NCI-H460 (cell line): ENCODE measurements around the gene BTNL8. TPM values are rescaled to one million over a fixed set of nuclear protein-coding genes. Genes with fewer than 3 reads are reported as not detected.
"Not testable (repeated sequence)": the region's sequence is repeated elsewhere in the genome, so short reads cannot be mapped to it uniquely, and the experiment has no call there.

ENCODE experiments used
- DNase-seq: peaks from one replicate; pipeline ENCODE4 v3.0.0-alpha.2; 2016; ENCODE audit warnings: low read depth; ENCODE audit errors: extremely low read depth
- total RNA-seq: library from RNA; depleted of rRNA; stranded (reverse); fragments of >200 nt; shearing (Covaris generic); gene quantifications from 2 replicates; pipeline ENCODE4 v1.2.3, GENCODE V29; 2014

BTNL8 gene
- total RNA-seq, 1 experiment from 2014 or later = not detected

DNA sequence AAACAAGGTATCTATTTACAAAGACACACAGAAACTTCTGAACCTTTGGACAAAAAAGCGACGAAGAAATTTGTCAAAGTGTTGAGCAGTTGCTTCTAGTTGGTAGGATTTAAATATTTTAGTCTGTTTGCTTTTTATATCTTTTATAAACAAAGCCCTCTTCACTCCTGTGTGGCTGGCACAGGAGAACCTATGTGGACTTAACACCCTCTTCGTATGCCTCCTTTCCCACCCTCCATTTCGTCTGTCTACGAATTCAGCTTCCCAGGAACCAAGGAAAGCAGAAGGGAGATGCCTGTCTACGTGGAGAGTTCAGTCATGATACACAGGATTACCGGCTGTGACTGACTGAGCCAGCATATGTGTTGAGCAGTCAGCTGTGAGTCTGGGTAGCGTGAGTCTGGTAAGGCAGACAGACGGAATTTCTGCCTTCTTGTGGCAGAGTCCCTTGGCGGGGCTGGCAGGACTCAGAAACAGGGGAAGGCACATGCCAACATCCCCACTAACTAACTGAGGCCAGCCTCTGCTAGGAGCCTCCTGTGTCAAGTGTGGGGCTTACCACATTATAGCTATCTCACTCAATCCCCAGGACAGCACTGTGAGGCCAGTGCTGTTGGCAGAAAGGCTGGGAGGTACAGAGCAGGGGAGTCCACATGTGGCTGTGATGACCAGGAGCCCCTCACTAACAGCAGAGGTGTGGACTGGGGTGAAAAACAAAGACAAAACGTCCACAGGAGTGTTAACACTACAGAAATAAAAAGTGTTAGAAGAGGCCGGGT is 24.0 kb upstream of the BTNL8 start:
- no peak for DNase-seq

GRCh38 chr5:180875860-180876426 is 23.0 kb upstream of the BTNL8 start:
- no peak for DNase-seq

GRCh38 chr5:180885845-180886529 is 13.0 kb upstream of the BTNL8 start:
- peak; percentile 27 for DNase-seq

- no peak for DNase-seq
Measured at GRCh38 chr5:180889381-180889780, 9.6 kb upstream of the BTNL8 start.

GRCh38 chr5:180895330-180895729 is 3.6 kb upstream of the BTNL8 start:
- not testable (repeated sequence) for DNase-seq

DNA sequence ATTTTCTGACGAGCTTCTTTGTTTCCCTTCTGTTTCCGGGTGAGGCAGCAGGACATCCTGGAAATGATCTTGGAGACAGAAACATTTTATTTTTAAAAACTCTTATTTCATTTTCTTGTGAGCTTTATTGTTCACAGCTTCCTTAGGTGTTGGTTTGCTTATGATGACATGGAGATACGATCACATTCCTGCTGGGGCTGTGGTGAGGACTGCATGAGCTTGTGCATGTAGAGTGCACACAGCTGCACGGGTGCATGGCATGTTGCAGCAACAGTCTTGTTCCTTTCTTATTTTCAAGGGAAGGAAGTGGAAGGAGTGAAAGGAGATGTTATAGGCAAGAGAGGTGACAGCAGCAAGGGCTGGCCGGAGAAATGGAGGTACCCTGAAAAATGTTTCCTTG is 1.2 kb downstream of the BTNL8 start:
- no peak for DNase-seq

DNA sequence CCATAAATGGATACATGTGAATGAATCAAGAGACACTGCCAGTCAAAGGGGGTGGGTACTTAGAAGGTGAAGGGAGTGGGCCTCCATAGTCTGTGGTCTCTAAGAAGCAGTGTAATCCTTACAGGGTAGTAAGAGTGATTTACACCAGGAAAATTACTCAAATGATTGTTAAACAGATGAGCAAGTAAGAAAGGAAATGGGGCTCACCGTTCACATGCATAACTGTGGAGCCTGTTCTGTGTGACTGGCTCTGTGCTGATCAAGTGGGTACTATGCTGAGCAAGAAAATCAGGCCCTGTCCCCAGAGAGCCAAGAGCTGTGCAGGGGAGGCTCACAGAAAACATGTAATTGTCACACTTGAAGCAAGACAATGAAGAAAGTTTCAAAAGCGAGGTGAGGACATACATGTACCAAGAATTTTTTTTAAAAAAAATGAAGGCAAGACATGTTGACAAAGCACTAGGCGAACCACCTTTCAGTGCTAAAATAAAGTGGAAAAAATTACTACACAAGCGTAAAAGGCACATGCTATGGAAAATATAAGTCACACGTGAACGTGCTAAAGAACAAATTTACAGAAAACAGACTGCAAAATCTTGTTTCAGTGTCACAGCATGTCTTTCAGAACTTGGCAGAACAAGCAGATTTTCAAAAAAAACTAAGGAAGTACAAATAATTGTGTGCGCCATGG is 2.5 kb downstream of the BTNL8 start:
- DNase-seq = no peak

- DNase-seq = no peak
Measured at GRCh38 chr5:180908400-180908799, 9.4 kb downstream of the BTNL8 start.

GRCh38 chr5:180908998-180909731 is 10.2 kb downstream of the BTNL8 start:
- peak; percentile 16 for DNase-seq

- DNase-seq = no peak
Measured at GRCh38 chr5:180909782-180910181, 10.8 kb downstream of the BTNL8 start.

- DNase-seq = no peak
Measured at GRCh38 chr5:180910182-180910581, 11.2 kb downstream of the BTNL8 start.

DNA sequence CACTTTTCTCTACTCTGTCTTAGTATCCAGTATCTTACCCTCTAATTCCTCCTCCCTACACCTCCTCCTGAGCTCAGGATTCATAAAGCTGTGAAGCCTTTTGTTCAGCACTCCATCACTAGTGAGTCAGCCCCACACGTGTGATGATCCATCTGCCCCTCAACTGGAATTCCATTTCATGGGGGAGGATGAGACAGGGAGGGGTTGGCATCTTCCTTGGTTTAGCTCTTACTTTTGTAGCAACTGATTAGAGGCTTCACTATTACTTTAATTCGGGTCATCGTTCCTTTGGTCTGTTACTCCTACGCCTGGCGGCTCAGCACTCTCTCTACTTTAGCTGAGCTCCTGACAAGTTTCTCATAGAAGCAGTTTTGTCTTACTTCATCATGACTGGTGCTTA is 11.8 kb downstream of the BTNL8 start:
- DNase-seq = no peak

- DNase-seq = no peak
Measured at GRCh38 chr5:180914646-180915045, 15.7 kb downstream of the BTNL8 start.

- DNase-seq = no peak
Measured at GRCh38 chr5:180915924-180916323, 17.0 kb downstream of the BTNL8 start.

DNA sequence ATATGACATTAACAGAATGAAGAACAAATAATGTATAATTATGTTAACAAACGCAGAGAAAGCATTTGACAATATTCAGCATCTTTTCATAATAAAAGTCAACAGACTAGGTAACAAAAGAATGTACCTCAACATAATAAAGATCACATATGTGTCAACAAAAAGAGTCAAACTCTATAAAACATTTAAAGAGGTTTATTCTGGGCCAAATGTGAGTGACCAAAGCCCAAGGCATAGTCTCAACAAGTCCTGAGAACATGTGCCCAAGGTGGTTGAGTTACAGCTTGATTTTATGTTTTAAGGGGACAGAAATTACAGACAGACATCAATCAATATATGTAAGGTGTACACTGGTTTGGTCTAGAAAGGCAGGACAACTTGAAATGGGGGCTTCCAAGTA is 19.4 kb downstream of the BTNL8 start:
- DNase-seq = no peak

GRCh38 chr5:180920710-180921109 is 21.8 kb downstream of the BTNL8 start:
- no peak for DNase-seq

DNA sequence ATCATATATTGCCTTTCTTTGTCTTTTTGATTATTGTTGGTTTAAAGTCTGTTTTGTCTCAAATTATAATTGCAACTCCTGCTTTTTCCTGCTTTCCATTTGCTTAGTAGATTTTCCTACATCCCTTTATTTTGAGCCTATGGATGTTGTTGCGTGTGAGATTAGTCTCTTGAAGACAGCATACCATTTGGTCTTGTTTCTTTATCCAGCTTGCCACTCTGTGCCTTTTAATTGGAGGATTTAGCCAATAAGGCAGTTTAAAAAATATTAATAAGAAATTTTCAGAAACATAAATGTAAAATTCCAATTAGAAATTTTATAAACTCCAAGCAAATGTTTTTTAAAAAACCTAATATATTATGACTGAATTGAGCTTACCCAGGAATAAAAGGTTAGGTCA is 24.0 kb downstream of the BTNL8 start:
- no peak for DNase-seq

DNA sequence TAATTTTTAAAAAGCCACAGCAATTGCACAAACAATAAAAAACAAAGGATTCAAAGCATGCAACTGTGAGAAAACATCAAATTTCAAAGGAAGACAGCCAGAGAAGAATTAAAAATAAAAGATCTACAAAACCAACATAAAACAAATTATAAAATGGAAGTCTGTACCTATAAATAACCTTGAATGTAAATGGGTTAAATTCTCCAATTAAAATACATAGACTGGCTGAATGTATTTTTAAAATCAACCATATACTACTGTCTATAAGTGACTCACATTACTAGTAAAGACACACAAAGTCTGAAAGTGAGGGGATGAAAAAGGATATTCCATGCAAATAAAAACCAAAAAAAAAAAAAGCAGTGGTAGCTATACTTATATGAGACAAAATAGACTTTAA is 33.7 kb downstream of the BTNL8 start:
- no peak for DNase-seq

DNA sequence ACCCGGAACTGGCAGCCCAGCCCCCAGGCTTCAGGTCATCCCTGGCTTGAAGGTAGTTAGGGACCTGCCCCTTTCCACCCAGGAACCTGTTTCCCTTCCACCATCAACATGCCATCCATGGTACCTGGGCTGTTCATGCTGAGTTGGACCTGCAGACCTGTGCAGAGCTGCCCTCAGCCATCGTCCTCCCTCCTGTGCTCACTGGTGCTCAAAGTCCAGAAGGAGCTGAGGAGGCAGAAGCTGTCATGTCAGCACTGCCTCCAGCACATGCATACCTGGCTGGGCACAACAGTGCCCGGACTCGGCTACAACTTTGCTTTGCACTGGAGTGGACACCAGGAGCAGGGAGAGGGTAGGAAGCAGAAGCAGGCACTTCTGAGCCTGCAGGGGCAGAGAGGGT is 36.2 kb downstream of the BTNL8 start:
- DNase-seq = no peak

DNA sequence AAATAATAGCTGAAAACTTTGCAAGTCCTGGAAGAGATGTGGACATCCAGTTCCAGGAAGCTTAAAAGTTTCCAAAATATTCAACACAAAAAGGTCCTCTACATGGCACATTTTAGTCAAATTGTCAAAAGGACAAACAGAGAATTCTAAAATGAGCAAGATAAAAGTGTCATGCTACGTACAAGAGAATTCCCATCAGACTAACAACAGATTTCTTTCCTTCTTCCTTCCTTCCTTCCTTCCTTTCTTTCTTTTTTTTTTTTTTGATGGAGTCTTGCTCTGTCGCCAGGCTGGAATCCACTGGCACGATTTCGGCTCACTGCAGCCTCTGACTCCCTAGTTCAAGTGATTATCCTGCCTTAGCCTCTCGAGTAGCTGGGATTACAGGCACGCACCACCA is 39.3 kb downstream of the BTNL8 start:
- DNase-seq = no peak
